ENCODE measurements around the gene PPP4C.

Gene PPP4C

GRCh38 chr16:30127993-30128392, 52.2 kb downstream of the PPP4C start:
- no peak for DNase-seq (ENCODE audit: low spot score)

- no peak for DNase-seq (ENCODE audit: low spot score)
Observed at GRCh38 chr16:30131869-30132475, 56.2 kb downstream of the PPP4C start.

GRCh38 chr16:30132591-30132990, 56.8 kb downstream of the PPP4C start:
- DNase-seq (ENCODE audit: low spot score), result no peak

Data from AG08396 (cell line).